HG03575 (cell line): ENCODE results near the gene SLAMF1.
A peak's percentile ranks its signal among the peaks of the same experiment; 100 is the strongest.
"Not testable (repeated sequence)": the region's sequence is repeated elsewhere in the genome, so short reads cannot be mapped to it uniquely, and the experiment has no call there.

Experiments
- ATAC-seq: cut with Tn5 transposase; IDR thresholded peaks from one replicate; pipeline ENCODE4 v1.9.1; 2021; ENCODE audit not compliant: unreplicated experiment, insufficient number of reproducible peaks, low FRiP score; ENCODE audit errors: extremely low read depth

Gene SLAMF1

GRCh38 chr1:160610569-160611242 lies 36.1 kb downstream of the SLAMF1 start:
- no peak for ATAC-seq

GRCh38 chr1:160608941-160609340 lies 37.9 kb downstream of the SLAMF1 start:
- ATAC-seq = no peak

GRCh38 chr1:160608514-160608913 lies 38.3 kb downstream of the SLAMF1 start:
- no peak for ATAC-seq

GRCh38 chr1:160608057-160608456 lies 38.8 kb downstream of the SLAMF1 start:
- ATAC-seq = no peak

GRCh38 chr1:160607672-160608032 lies 39.2 kb downstream of the SLAMF1 start:
- ATAC-seq = no peak

- ATAC-seq = peak; percentile 65
Measured at GRCh38 chr1:160607011-160607671, 39.7 kb downstream of the SLAMF1 start.

GRCh38 chr1:160606611-160607010 lies 40.2 kb downstream of the SLAMF1 start:
- no peak for ATAC-seq

GRCh38 chr1:160605792-160606479 lies 40.9 kb downstream of the SLAMF1 start:
- ATAC-seq = no peak

- no peak for ATAC-seq
Measured at GRCh38 chr1:160605205-160605604, 41.6 kb downstream of the SLAMF1 start.

- no peak for ATAC-seq
Measured at GRCh38 chr1:160597705-160598104, 49.1 kb downstream of the SLAMF1 start.

GRCh38 chr1:160597051-160597450 lies 49.8 kb downstream of the SLAMF1 start:
- ATAC-seq = no peak

GRCh38 chr1:160590488-160590887 lies 56.4 kb downstream of the SLAMF1 start:
- no peak for ATAC-seq

- ATAC-seq = no peak
Measured at GRCh38 chr1:160588468-160588867, 58.4 kb downstream of the SLAMF1 start.

- ATAC-seq = no peak
Measured at GRCh38 chr1:160584784-160585183, 62.1 kb downstream of the SLAMF1 start.

- not testable (repeated sequence) for ATAC-seq
Measured at GRCh38 chr1:160582976-160583375, 63.9 kb downstream of the SLAMF1 start.

GRCh38 chr1:160581961-160582360 lies 64.9 kb downstream of the SLAMF1 start:
- ATAC-seq = no peak

- ATAC-seq = no peak
Measured at GRCh38 chr1:160580221-160580812, 66.5 kb downstream of the SLAMF1 start.

- no peak for ATAC-seq
Measured at GRCh38 chr1:160579216-160579701, 67.6 kb downstream of the SLAMF1 start, which contains the start of gene CD84. CD84 (minus strand) TSS chr1:160579496; CDS start chr1:160579437, 59 bp downstream.

GRCh38 chr1:160578525-160579191 lies 68.2 kb downstream of the SLAMF1 start:
- ATAC-seq = no peak
